Stimulated activated CD8-positive, alpha-beta memory T cell treated with anti-CD3 and anti-CD28 coated beads, Interleukin-7, amount 100 ng/mL, for 48 hours (primary cell): ENCODE measurements around the gene TPPP2.

Experiments used
- DNase-seq, 2 donors: peaks; one replicate each; pipeline ENCODE4 v3.0.0-alpha.2; 2020; ENCODE audit warnings: low read depth in 1 of 2; ENCODE audit errors: extremely low read depth in 1 of 2

TPPP2 gene

DNA sequence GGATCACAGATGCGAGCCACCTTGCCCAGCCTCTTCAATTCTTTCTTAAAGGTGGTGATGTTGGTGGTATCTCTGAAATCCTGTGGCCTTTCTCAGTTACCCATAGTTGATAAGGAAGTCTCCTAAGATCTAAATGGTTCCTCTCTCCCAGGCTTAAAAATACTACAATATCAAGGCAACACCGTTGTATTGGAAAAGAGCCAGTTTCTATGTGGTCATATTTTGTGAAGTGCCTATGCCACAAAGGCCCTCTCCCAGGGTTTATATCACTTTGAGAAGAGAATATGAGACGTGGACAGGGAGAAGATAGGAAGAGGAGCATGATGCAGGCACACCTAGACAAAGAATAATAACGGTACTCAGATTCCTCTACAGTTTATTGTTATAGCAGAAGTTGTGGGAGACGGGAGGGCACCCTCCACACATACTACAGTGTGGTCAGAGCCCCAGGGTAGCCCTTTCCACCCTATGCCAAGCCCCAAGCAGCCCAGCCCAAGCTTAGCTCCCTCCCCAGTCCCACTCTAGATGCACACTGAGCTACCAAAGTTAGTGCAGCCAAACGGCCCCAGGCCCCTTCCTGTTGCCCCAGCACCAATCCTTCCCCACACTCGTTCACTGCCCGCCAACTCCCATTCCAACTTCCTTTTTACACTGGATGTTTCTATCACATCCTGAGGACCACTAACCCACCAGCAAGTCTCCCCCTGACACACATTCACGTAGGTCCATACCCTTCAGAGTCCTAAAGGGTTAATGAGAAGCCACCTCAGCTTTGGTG lies 13.4 kb upstream of the TPPP2 start:
- DNase-seq = no peak

DNA sequence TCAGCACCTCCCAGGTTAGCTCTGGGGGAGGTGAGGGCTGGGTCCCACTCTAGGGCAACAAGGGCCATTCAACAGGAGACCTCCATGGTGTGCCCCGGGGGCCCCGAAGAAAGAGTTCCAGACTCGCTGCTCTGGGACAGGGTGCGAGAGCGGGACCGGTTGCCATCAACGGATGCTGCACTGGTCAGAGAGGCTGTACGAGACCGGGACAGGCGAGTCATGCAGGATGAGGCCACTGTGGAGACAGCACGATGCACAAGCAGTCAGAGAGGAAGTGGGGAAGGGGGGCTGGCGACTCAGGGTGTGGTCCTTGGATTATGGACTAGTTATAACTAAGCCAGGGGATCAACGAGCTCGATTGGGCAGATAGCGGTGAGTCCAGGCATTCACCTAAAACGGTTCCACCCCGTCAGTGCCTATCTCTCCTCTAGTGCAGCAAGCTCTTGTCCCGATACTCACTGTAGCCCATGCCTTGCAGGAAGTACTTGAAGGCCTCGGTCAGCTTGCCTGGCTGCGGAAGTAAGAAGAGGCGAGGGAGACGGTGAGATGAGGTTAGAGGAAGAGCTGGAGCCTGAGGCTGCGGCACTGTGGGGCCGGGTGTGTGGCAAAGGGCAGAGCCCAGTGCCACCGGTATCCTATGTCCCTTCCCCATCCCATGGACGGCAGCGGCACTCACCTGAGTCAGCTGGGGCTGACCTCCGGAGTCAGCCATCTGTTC lies 12.3 kb upstream of the TPPP2 start:
- no peak for DNase-seq

DNA sequence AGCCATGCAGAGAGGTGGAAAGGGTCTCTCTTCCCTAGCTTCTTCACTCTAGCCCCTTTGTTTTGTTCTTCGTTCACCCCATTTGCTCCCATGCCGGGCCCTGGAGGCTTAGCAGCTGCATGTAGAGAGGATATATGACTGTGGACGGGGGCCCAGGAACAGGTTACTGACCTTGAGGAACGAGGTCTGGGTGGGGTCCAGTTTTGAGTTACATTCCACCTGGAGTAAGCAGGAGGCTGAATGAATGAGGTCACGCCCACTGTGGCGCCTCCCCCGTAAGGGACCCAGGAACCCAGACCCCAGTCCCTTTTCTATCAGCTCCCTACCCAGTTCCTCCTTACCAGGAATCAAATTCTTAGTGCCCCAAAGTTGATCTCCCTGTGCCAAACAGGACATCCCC lies 11.7 kb upstream of the TPPP2 start:
- no peak for DNase-seq

- no peak for DNase-seq
Measured at GRCh38 chr14:21018781-21019180, 11.2 kb upstream of the TPPP2 start.

DNA sequence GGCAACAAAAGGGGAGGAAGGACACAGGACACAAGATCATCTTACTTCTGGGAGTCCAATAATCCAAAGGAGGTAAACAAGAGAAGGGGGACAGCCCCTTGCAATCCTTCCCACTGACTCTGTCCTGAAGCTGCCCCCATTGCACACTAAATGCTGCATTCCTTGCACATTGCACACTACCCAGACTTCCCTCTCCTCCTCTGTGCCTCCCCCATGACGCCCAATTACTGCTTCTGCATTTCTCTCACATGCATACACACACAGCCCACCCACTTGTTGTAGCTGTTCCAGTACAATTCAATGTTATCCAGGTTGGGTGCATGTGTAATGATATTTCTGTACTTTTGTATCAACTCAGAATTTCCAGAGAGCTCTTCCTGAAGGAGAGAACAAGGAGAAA lies 10.7 kb upstream of the TPPP2 start:
- DNase-seq = no peak

DNA sequence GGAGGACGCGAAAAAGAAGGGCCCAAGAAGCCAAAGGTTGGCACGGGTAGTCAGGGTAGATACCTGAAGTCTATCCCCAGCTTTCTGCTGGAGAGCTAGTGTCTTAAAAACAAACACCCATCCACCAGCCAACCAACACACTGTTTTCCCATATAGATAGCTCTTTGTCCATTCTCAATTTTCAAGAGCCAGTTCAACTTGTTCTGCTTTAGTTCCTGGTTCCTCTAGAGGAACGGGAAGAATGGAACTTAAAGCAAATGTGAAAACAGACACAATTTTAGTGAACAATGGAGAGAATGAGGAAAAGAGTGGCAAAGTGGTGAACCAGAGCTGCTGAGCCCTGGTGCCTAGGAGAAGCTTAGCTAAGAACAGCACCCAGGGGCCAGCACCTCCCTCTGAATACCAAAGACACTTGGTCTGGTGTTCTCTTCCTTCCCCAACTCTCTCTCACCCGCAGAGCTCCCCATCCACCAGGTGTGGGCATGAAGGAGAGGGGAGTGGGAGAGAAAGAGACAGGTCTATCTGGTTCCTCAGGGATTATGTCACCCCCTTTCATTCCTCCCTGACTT lies 9.0 kb upstream of the TPPP2 start:
- DNase-seq = no peak

DNA sequence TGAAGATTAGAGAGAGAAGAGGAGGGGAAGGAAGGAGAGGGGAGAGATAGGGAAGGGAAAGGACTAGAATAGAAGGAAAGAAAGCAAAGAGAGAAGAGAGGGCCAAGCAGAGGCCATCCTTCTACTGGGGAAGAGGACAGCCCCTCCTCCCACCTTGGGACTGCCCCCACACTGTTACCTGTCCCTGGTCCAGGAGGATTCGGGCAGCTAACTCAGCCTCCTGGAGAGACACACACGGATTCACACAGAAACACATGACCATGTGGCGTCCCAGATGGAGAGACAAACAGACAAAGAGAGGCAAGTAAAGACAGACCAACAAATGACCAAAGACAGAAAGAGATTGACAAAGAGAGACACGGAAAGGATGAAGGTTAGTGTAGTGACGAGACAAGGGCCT lies 7.3 kb upstream of the TPPP2 start:
- DNase-seq = no peak

DNA sequence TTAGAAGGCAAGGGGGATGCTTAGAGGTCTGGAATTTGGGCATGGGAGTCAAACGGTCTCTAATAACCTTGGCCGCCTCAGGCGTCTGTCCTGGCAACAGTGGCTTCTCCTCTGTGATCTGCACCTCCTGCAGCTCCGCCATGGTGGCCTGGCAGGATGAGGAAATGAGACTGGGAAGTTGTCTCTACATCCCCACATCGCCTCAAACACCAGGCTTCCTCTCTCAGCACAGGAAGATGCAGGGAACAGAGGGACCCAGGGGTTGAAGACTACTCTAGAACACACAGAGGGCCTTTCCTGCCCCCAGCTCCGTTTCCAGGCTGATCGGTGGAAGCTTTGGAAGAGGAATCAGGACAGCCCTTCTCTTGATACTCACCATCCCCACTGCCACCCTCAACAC lies 6.8 kb upstream of the TPPP2 start:
- no peak for DNase-seq

DNA sequence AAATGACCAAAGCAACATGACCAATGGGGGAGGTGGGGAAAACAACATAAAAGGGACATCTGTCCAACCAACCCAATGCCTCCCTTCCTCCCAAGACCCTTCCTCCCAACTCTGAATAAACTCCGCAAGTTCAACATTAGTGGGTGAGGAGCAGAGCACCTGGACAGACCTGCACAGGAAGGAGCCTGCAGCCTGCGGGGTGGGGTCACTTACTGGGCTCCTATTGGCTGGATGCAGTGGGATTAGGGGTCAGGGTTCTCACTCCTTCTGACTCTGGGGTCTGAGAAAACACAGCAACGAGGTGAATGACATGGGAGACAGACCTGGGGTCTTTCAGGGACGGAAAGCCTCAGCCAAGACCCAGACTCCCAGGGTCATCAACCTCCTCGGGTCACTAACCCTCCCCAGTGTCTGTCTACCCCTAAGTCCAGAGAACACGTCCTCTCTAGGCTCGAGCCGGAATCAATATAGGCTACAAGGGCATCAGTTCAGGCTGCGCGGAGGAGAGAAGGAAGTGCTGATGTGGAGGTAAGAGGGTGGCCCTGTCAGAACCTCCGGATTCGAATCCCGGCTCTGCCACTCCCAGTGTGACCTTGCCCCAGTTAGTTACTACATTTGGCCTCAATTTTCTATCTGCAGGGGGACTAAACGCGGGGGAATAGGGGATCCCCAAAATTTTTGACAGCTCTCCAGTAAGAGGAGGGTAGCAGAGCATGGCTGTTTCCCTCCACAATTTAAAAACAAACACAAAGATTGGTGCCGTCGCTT lies 6.0 kb upstream of the TPPP2 start:
- no peak for DNase-seq

GRCh38 chr14:21024585-21025370 lies 5.2 kb upstream of the TPPP2 start, which contains the start of gene NDRG2:
NDRG2 (minus strand) TSS chr14:21025061; CDS start chr14:21023315, 1,746 bp downstream.
- peak; percentile 41 to 45 for DNase-seq

GRCh38 chr14:21025371-21026273 lies 4.4 kb upstream of the TPPP2 start:
- DNase-seq = no peak

- DNase-seq = no peak
Measured at GRCh38 chr14:21026274-21026987, 3.6 kb upstream of the TPPP2 start.

- DNase-seq = no peak
Measured at GRCh38 chr14:21026988-21027315, 3.1 kb upstream of the TPPP2 start.

DNA sequence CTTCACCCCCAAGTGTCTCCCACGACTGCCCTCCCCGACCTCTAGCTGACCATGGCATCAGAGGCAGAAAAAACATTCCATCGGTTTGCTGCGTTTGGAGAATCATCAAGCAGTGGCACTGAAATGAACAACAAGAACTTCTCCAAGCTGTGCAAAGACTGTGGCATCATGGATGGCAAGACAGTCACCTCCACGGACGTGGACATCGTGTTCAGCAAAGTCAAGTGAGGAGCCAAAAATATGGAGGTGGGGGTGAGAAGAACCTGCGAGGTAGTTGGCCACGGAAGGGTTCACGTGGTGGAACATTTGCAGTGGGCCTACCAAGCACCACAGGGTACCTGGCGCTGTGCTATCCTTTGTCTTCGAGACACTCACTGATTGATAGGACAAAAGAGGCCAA lies 514 bp downstream of the TPPP2 start:
- no peak for DNase-seq

DNA sequence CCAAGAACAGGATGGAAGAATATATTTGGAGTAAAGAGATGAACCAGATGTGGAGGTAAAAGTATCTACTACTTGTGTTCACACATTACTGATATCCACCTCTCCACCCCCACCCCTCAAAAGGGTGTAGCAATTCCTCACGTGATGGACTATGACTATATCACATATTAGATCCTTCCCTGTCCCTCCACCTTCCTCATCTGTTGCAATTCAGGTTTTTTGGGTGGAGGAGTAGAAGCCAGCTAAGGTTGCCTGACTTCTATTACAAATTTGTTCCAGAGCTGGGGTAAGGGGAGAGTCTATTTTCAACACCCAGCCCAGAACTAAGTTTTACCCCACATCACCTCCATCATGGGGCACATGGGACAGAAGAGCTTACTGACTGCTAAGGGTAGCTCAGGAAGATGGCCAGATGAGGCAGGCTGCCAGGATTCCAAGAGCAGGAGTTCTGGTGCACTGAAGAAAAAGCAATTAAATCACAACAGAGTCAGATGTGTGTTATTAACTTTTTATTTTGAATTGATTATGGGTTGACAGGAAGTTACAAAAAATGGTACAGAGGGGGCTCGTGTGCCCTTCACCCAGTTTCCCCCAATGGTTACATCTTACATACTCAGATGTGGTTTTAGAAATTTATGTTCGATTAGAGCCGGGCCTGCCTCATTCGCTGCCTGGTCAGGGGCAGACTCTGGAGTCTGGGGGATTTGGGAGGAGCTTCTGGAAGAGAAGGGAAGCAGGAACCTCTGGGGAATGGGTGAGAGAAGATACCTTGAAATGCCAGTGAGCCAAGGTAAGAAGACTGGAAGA lies 2.5 kb downstream of the TPPP2 start:
- no peak for DNase-seq

DNA sequence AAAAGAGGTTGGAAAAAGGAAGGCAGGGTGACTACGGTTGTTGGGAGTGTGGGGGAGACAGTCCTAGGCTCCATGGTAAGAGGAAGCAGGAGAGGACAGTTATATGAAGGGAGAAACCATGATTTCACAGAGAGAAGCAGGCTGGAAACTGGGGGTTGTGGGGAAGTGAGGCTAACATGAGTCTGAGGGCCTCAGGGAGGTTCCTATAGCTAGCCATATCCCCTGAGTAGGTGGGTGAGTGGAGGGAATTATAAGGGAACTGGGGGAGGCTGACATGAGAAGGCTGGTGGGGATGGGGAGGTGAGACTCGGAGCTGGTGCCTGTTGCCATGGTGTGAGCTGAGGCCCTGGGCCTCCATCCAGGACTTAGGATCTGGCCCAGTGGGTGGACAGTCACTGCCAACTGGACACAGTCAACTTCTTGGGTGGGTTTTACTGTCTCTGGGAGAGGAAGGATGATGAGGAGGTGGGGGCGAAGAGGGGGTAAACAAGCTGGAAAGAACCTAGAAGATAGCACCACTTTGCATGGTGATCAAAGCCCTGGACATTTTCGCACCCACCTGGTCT lies 3.2 kb downstream of the TPPP2 start:
- DNase-seq = no peak

GRCh38 chr14:21034707-21035106 lies 4.7 kb downstream of the TPPP2 start, which contains the start of gene RNASE13:
RNASE13 (minus strand) TSS chr14:21034807; CDS start chr14:21034288, 519 bp downstream.
- DNase-seq = no peak

- no peak for DNase-seq
Measured at GRCh38 chr14:21036751-21037150, 6.7 kb downstream of the TPPP2 start.
